Ishikawa (cell line): ENCODE measurements around the gene CALD1.

Experiments
- CREB1 ChIP-seq: IDR thresholded peaks from 2 replicates; pipeline ENCODE4 v1.6.1; 2012; ENCODE audit warnings: low read depth
- EGR1 ChIP-seq: IDR thresholded peaks from 2 replicates; pipeline ENCODE4 v1.6.1; 2012
- EP300 ChIP-seq: IDR thresholded peaks from 2 replicates; pipeline ENCODE4 v1.6.1; 2012; ENCODE audit warnings: borderline replicate concordance

DNA sequence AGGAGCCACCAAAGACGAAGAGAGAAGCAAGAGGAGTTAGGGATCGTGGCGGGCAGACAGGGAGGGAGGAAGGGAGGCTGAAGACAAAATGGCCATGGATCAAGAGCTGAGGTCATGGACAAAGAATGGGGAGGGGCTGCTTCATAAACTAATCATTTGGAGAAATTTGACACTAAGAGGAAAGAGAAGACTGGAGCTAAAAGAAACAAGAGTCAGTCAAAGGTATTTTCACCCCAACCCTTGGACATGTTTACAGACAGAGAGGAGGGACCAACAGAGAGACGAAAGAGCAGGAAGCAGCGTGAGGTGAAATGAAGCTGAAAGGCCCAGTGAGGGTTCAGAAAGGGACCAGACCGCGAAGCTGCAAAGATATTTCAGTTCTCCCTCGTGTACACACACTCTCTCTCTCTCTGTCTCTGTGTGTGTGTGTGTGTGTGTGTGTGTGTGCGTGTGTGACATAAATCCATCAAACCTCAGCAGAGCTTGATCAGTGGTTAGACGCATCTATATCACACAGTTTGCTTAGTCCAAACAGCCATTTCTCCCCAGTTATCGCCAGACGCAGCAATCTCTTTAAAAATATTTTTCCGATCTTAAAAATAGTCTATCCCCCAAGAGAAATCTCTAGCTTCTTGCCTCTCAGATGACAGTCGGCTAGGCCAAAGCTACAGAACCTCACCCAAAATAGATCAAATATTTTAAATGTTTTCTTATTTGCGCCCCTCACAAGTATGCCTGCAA lies 12.5 kb upstream of the CALD1 start:
- TF ChIP-seq CREB1 (no peak), EGR1 (no peak), EP300 (no peak)
